Prostate gland (tissue), 2 donors: Measurements from ENCODE around the gene STING1. TPM values are rescaled to one million over a fixed set of nuclear protein-coding genes. Genes with fewer than 3 reads are reported as not detected.
"Not testable (repeated sequence)": the region's sequence is repeated elsewhere in the genome, so short reads cannot be mapped to it uniquely, and the experiment has no call there.

Experiments used
- DNase-seq: peaks from one replicate; pipeline ENCODE4 v3.0.0-alpha.2; 2019; ENCODE audit warnings: low spot score
- H3K27ac ChIP-seq, 2 donors: fragments of 200-600 bp; sonication (generic); 2 replicates each; pipeline ENCODE4 v1.5.1; 2017 to 2019
- H3K27me3 ChIP-seq: fragments of 200-600 bp; sonication (generic); replicated peaks from 2 replicates; pipeline ENCODE4 v1.5.1; 2019; ENCODE audit not compliant: insufficient read depth
- H3K36me3 ChIP-seq, 2 donors: fragments of 200-600 bp; sonication (generic); 1 replicate in 1 of 2; 2 replicates in 1 of 2; pipeline versions ENCODE4 v1.5.1 to v1.8.1; 2017 to 2019
- H3K4me1 ChIP-seq: fragments of 200-600 bp; sonication (generic); replicated peaks from 2 replicates; pipeline ENCODE4 v1.5.1; 2019
- H3K4me3 ChIP-seq, 2 donors: fragments of 200-600 bp; sonication (generic); 2 replicates each; pipeline ENCODE4 v1.5.1; 2017 to 2019
- H3K9me3 ChIP-seq: fragments of 200-600 bp; sonication (generic); 2 replicates; pipeline ENCODE4 v1.5.1; 2017
- POLR2A ChIP-seq: fragments of 450-650 bp; IDR thresholded peaks from one replicate; pipeline ENCODE4 v1.6.1; 2016; ENCODE audit warnings: antibody characterized with exemption, mild to moderate bottlenecking
- POLR2AphosphoS5 ChIP-seq: sonication (generic); formaldehyde crosslinking; IDR thresholded peaks from one replicate; pipeline ENCODE4 v1.6.1; 2017; ENCODE audit warnings: antibody characterized with exemption
- WGBS: methylation state at CpG from one replicate; pipeline ENCODE4 v1.1.5; 2018; 5-methylcytosine and 5-hydroxymethylcytosine counted together
- intact Hi-C: fragments of 100-400 bp; cut with DNase I; formaldehyde crosslinking; loops from one replicate; pipeline ENCODE4 v1.14.2; 2022
- total RNA-seq, 2 donors: library from RNA; depleted of rRNA; stranded (reverse); fragments of >200 nt; gene quantifications; one replicate each; pipeline ENCODE4 v1.1.0, GENCODE V29; 2016
- TF ChIP-seq, protein P1 (sequence below), 4 experiments: fragments of 200-600 bp in 2 of 4; fragments of 450-650 bp in 2 of 4; sonication (generic) in 2 of 4; IDR thresholded peaks; 1 replicate in 3 of 4; 2 replicates in 1 of 4; pipeline ENCODE4 v1.5.1; 2016 to 2019; ENCODE audit warnings: antibody characterized with exemption in 4 of 4, mild to moderate bottlenecking in 2 of 4, moderate library complexity in 2 of 4

The STING1 gene
- total RNA-seq, 2 donors from 2014 or later: 33.8 to 59.1 TPM

DNA sequence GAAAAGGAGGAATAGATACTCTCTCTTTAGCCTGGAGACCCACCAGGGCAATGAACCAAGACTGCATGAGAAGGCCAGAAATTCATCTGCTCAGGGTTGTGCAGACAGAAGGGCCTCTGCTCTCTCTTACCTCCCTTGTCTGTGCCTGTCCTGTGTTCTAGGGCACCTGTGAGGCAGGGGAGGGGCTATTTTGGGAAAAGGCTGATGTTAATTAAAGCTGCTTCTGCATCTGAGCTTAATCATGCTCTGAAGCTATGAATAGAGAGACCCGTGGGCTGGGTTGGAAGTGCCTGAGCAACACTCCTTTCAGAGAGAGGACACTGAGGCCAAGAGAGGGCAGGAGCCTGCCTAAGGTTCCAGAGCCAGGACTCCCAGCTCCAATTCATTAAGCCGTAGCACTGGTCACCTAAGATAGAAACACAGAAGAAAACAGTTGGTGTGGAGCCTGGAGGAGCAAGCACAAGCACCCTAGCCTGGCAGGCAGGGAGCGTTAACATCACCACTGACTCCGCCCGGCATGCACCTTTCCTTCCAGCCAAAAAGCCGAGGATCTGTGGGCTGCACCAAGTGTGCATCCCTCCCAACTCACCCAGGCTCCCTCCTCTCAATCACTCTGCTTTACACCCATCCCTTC is 31.4 kb upstream of the STING1 start:
- intact Hi-C loops: loop anchor here (5.0 kb wide), 1 partner anchor 92 kb away; no protein-coding TSS in a partner anchor
- Histone ChIP-seq H3K4me3 (no peak overlapping the region), H3K9me3 (no peaks in the 10 kb centered on the region), H3K36me3 (no peaks in the 10 kb centered on the region), H3K27ac (no peak overlapping the region), H3K4me1 (no peaks in the 10 kb centered on the region), H3K27me3 (no peaks in the 10 kb centered on the region)
- WGBS: 78% methylated on average over 6 of the region's 6 CpGs
- TF ChIP-seq POLR2A: no peak
- TF ChIP-seq, protein P1, sequence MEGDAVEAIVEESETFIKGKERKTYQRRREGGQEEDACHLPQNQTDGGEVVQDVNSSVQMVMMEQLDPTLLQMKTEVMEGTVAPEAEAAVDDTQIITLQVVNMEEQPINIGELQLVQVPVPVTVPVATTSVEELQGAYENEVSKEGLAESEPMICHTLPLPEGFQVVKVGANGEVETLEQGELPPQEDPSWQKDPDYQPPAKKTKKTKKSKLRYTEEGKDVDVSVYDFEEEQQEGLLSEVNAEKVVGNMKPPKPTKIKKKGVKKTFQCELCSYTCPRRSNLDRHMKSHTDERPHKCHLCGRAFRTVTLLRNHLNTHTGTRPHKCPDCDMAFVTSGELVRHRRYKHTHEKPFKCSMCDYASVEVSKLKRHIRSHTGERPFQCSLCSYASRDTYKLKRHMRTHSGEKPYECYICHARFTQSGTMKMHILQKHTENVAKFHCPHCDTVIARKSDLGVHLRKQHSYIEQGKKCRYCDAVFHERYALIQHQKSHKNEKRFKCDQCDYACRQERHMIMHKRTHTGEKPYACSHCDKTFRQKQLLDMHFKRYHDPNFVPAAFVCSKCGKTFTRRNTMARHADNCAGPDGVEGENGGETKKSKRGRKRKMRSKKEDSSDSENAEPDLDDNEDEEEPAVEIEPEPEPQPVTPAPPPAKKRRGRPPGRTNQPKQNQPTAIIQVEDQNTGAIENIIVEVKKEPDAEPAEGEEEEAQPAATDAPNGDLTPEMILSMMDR (IDR thresholded peaks at IDR 0.05): no peak
- TF ChIP-seq POLR2AphosphoS5: no peak
- DNase-seq: no peak

DNA sequence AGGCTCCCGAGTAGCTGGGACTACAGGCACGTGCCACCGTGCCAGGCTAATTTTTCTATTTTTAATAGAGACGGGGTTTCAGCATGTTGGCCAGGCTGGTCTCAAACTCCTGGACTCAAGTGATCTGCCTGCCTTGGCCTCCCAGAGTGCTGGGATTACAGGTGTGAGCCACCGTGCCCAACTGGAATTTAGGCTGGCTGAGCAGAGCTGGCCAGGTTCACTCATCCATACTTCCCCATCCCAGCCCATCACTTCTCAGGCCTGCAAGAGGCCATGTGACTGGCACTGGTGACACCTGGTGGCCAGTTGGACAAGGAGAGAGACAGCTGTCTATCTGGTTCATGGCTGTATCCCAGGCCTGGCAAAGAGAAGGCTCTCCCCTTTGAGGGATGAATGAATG is 30.9 kb upstream of the STING1 start:
- 75% methylated on average over 5 of the region's 5 CpGs for WGBS
- peak; percentile 76 for DNase-seq

DNA sequence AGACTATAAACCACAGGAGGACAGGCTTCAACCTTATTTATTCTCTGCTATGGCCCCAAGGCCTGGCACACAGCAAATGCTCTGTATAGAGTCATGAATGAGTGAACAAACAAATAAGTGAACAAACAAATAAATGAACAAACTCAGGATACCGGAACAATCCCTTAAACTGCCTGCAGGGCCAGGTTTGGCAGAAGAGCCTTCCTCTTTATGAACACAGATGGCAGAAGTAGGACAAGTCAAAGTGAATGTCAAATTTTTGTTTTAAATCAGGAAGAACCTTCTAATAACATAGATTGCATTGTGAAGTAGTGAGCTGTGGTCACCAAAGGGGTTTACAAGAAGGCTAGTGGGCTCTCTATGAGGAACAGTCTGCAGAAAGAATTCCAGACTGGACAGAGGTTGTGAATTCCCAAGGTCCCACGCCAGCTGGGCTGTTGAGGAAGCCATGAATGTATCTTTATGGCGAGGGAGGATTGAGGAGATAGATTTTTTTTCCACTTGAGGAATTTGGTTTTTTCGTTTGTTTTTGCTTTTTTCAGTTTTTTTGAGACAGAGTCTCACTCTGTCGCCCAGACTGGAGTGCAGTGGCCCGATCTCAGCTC is 30.3 kb upstream of the STING1 start:
- intact Hi-C loops: loop anchor here (5.0 kb wide), 1 partner anchor 91 kb away; no protein-coding TSS in a partner anchor
- TF ChIP-seq, protein P1 (IDR thresholded peaks at IDR 0.05): no peak
- TF ChIP-seq POLR2A (no peak), POLR2AphosphoS5 (no peak)
- Histone ChIP-seq H3K4me1 (no peaks in the 10 kb centered on the region), H3K27ac (no peak overlapping the region), H3K27me3 (no peaks in the 10 kb centered on the region), H3K36me3 (no peaks in the 10 kb centered on the region), H3K9me3 (no peaks in the 10 kb centered on the region), H3K4me3 (no peak overlapping the region)
- no peak for DNase-seq
- WGBS: 89% methylated on average over 6 of the region's 6 CpGs

More for the DNA sequence above, 30.9 kb upstream of the STING1 start:
- not testable (repeated sequence) for H3K27ac ChIP-seq, H3K36me3 ChIP-seq, H3K27me3 ChIP-seq, H3K9me3 ChIP-seq, H3K4me3 ChIP-seq, H3K4me1 ChIP-seq
- intact Hi-C loops: loop anchor here (5.0 kb wide), 1 partner anchor 91 kb away; no protein-coding TSS in a partner anchor
- TF ChIP-seq, protein P1 (IDR thresholded peaks at IDR 0.05): peak in 3 of 4 experiments; percentile 73 to 81 (median 77)
- TF ChIP-seq POLR2AphosphoS5: peak; percentile 66

- H3K36me3 ChIP-seq, H3K4me1 ChIP-seq, H3K9me3 ChIP-seq, intact Hi-C loops, H3K4me3 ChIP-seq, H3K27ac ChIP-seq, DNase-seq, H3K27me3 ChIP-seq: not testable (repeated sequence)
- 86% methylated on average over 5 of the region's 5 CpGs for WGBS
These were observed 22.2 kb upstream of the STING1 start for GRCh38 chr5:139504722-139505121.

DNA sequence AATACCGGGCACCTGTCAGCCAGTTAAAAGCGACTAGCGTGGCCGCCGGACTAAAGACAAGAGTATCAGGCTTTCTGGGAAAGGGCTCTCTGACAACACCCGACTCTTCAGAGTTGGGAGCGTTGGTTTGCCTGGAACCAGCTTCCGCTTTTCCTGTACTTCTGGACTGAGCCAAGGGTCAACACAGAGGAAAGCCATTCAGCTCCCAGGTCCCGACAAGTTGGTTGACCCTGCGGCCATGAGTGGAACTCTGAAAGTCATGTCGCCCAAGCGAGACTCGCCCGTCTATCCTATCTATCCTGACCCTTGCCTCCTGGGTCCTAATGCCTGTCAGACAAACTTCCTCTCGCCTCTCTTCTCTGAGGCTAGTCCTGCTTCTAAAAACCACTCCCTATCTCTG is 21.3 kb upstream of the STING1 start:
- H3K36me3 ChIP-seq, H3K9me3 ChIP-seq, H3K4me3 ChIP-seq, H3K4me1 ChIP-seq, DNase-seq, H3K27ac ChIP-seq, H3K27me3 ChIP-seq, intact Hi-C loops: not testable (repeated sequence)
- 87% methylated on average over 15 of the region's 15 CpGs for WGBS

DNA sequence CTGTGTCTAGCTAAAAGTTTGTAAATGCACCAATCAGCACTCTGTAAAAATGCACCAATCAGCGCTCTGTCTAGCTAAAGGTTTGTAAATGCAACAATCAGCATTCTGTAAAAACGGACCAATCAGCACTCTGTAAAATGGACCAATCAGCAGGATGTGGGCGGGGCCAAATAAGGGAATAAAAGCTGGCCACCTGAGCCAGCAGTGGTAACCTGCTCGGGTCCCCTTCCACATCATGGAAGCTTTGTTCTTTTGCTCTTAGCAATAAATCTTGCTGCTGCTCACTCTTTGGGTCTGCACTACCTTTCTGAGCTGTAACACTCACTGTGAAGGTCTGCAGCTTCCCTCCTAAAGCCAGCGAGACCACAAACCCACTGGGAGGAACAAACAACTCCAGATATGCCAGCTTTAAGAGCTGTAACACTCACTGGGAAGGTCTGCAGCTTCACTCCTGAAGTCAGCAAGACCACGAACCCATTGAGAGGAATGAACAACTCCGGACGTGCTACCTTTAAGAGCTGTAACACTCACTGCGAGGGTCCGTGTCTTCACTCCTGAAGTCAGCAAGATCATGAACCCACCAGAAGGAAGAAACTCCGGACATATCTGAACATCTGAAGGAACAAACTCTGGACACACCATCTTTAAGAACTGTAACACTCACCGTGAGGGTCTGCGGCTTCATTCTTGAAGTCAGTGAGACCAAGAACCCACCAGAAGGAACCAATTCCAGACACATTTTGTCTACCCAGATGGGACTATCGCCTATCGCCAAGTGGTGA is 20.7 kb upstream of the STING1 start:
- DNase-seq, H3K4me3 ChIP-seq, H3K4me1 ChIP-seq, H3K36me3 ChIP-seq, intact Hi-C loops, H3K9me3 ChIP-seq, H3K27me3 ChIP-seq, H3K27ac ChIP-seq: not testable (repeated sequence)
- WGBS: 88% methylated on average over 15 of the region's 15 CpGs
